H9 (cell line): ENCODE results near the gene LPCAT4. TPM values are rescaled to one million over a fixed set of nuclear protein-coding genes. Genes with fewer than 3 reads are reported as not detected.

Source experiments
- DNase-seq: peaks from one replicate; pipeline ENCODE4 v3.0.0-alpha.2; 2017
- H2AFZ ChIP-seq: one replicate; pipeline ENCODE4 v1.6.1; 2013; ENCODE audit warnings: mild to moderate bottlenecking, low read length, control low read depth, moderate library complexity
- H2AK5ac ChIP-seq: 2 replicates; pipeline ENCODE4 v1.6.1; 2013; ENCODE audit warnings: low read length, control low read depth, mixed read lengths; ENCODE audit not compliant: insufficient read length
- H2BK120ac ChIP-seq: one replicate; pipeline ENCODE4 v1.6.1; 2013; ENCODE audit warnings: low read depth, mild to moderate bottlenecking, low read length, control low read depth, inconsistent platforms; ENCODE audit not compliant: poor library complexity, severe bottlenecking
- H2BK12ac ChIP-seq: 2 replicates; pipeline ENCODE4 v1.6.1; 2013; ENCODE audit warnings: low read length, control low read depth, mixed read lengths, low read depth; ENCODE audit not compliant: insufficient read length
- H2BK15ac ChIP-seq: 2 replicates; pipeline ENCODE4 v1.6.1; 2013; ENCODE audit warnings: low read depth, low read length, control low read depth
- H2BK20ac ChIP-seq: one replicate; pipeline ENCODE4 v1.6.1; 2013; ENCODE audit warnings: low read depth, mild to moderate bottlenecking, low read length, control low read depth, inconsistent platforms; ENCODE audit not compliant: poor library complexity, severe bottlenecking
- H2BK5ac ChIP-seq: 2 replicates; pipeline ENCODE4 v1.6.1; 2013; ENCODE audit warnings: low read length, control low read depth, mixed read lengths; ENCODE audit not compliant: insufficient read length
- H3K14ac ChIP-seq: 2 replicates; pipeline ENCODE4 v1.6.1; 2013; ENCODE audit warnings: low read length, control low read depth; ENCODE audit not compliant: insufficient read depth
- H3K18ac ChIP-seq: 2 replicates; pipeline ENCODE4 v1.6.1; 2013; ENCODE audit warnings: low read depth, mild to moderate bottlenecking, mixed read lengths, low read length, control low read depth; ENCODE audit not compliant: insufficient read length
- H3K23ac ChIP-seq: 2 replicates; pipeline ENCODE4 v1.6.1; 2013; ENCODE audit warnings: low read length, control low read depth, mixed read lengths, low read depth; ENCODE audit not compliant: insufficient read length
- H3K23me2 ChIP-seq: 2 replicates; pipeline ENCODE4 v1.6.1; 2013; ENCODE audit warnings: low read depth, mild to moderate bottlenecking, mixed read lengths, low read length, control low read depth; ENCODE audit not compliant: insufficient read length, poor library complexity, severe bottlenecking
- H3K27ac ChIP-seq: 2 replicates; pipeline ENCODE4 v1.5.1; 2013; ENCODE audit warnings: low read length, control low read depth, mixed read lengths, low read depth; ENCODE audit not compliant: insufficient read length
- H3K27me3 ChIP-seq: 2 replicates; pipeline ENCODE4 v1.6.1; 2013; ENCODE audit warnings: low read length, control low read depth, inconsistent platforms; ENCODE audit not compliant: insufficient read depth
- H3K4ac ChIP-seq: 2 replicates; pipeline ENCODE4 v1.6.1; 2013; ENCODE audit warnings: low read depth, mild to moderate bottlenecking, control low read depth, inconsistent platforms, low read length, moderate library complexity
- H3K4me1 ChIP-seq: 2 replicates; pipeline ENCODE4 v1.6.1; 2013; ENCODE audit warnings: low read length, control low read depth, inconsistent platforms; ENCODE audit not compliant: insufficient read depth
- H3K4me2 ChIP-seq: 2 replicates; pipeline ENCODE4 v1.6.1; 2013; ENCODE audit warnings: low read length, control low read depth, mixed read lengths; ENCODE audit not compliant: insufficient read length, insufficient read depth
- H3K56ac ChIP-seq: 2 replicates; pipeline ENCODE4 v1.6.1; 2013; ENCODE audit warnings: low read depth, mild to moderate bottlenecking, mixed read lengths, low read length, control low read depth; ENCODE audit not compliant: insufficient read length
- H3K79me1 ChIP-seq: 2 replicates; pipeline ENCODE4 v1.6.1; 2013; ENCODE audit warnings: low read depth, mild to moderate bottlenecking, moderate library complexity, low read length, control low read depth, inconsistent platforms; ENCODE audit not compliant: insufficient read depth, poor library complexity, severe bottlenecking
- H3K79me2 ChIP-seq: 2 replicates; pipeline ENCODE4 v1.6.1; 2013; ENCODE audit warnings: low read length, control low read depth, inconsistent platforms; ENCODE audit not compliant: insufficient read depth
- H3K9ac ChIP-seq: 2 replicates; pipeline ENCODE4 v1.6.1; 2013; ENCODE audit warnings: low read length, control low read depth, mixed read lengths; ENCODE audit not compliant: insufficient read length; ENCODE audit errors: extremely low read depth
- H3K9me3 ChIP-seq: one replicate; pipeline ENCODE4 v1.6.1; 2013; ENCODE audit warnings: low read depth, low read length, inconsistent platforms; ENCODE audit not compliant: control insufficient read depth
- H3T11ph ChIP-seq: one replicate; pipeline ENCODE4 v1.6.1; 2013; ENCODE audit warnings: mild to moderate bottlenecking, low read length, control low read depth, inconsistent platforms
- H4K20me1 ChIP-seq: one replicate; pipeline ENCODE4 v1.6.1; 2013; ENCODE audit not compliant: control insufficient read depth, insufficient read length, insufficient read depth
- H4K5ac ChIP-seq: 2 replicates; pipeline ENCODE4 v1.6.1; 2013; ENCODE audit warnings: low read depth, mild to moderate bottlenecking, mixed read lengths, low read length, control low read depth; ENCODE audit not compliant: insufficient read length
- H4K8ac ChIP-seq: replicated peaks from 2 replicates; pipeline ENCODE4 v1.6.1; 2013; ENCODE audit warnings: low read length, control low read depth, mixed read lengths, low read depth; ENCODE audit not compliant: insufficient read length
- H4K91ac ChIP-seq: 2 replicates; pipeline ENCODE4 v1.6.1; 2013; ENCODE audit warnings: low read depth, mild to moderate bottlenecking, moderate library complexity, mixed read lengths, low read length, control low read depth; ENCODE audit not compliant: insufficient read length
- H3K27ac Mint-ChIP-seq, 3 experiments: 2 replicates in 2 of 3; 3 replicates in 1 of 3; pipeline ENCODE4 v1.8.0; 2020 to 2021; ENCODE audit warnings: mixed read lengths in 3 of 3, mild to moderate bottlenecking in 1 of 3, moderate library complexity in 1 of 3
- H3K27me3 Mint-ChIP-seq: 2 replicates; pipeline ENCODE4 v1.8.0; 2021; ENCODE audit warnings: low read depth, mild to moderate bottlenecking, moderate library complexity, mixed read lengths
- H3K36me3 Mint-ChIP-seq, 3 experiments: 2 replicates in 2 of 3; 3 replicates in 1 of 3; pipeline ENCODE4 v1.8.0; 2020 to 2021; ENCODE audit warnings: low read depth in 3 of 3, mixed read lengths in 3 of 3; ENCODE audit not compliant: insufficient read depth in 1 of 3
- H3K4me1 Mint-ChIP-seq, 2 experiments: 2 replicates each; pipeline ENCODE4 v1.8.0; 2020; ENCODE audit warnings: mixed read lengths in 2 of 2
- H3K4me3 Mint-ChIP-seq, 2 experiments: 2 replicates in 1 of 2; 3 replicates in 1 of 2; pipeline ENCODE4 v1.8.0; 2020 to 2021; ENCODE audit warnings: mild to moderate bottlenecking in 2 of 2, mixed read lengths in 2 of 2, moderate library complexity in 1 of 2
- H3K9me3 Mint-ChIP-seq, 2 experiments: 2 replicates in 1 of 2; 3 replicates in 1 of 2; pipeline ENCODE4 v1.8.0; 2020; ENCODE audit warnings: mild to moderate bottlenecking in 2 of 2, mixed read lengths in 2 of 2, moderate library complexity in 1 of 2
- CTCF ChIP-seq: fragments of 200-600 bp; sonication (generic); conservative IDR thresholded peaks from 3 replicates; pipeline ENCODE4 v1.8.0; 2021; ENCODE audit warnings: antibody characterized with exemption, mild to moderate bottlenecking
- WGBS: extraction: QIAGEN DNeasy Blood & Tissue Kit; methylation state at CpG from one replicate; pipeline ENCODE4 v1.1.7; 2013; ENCODE audit warnings: missing lambda C conversion rate, low lambda C conversion rate, mixed read lengths; ENCODE audit not compliant: insufficient read length; ENCODE audit errors: extremely low coverage; 5-methylcytosine and 5-hydroxymethylcytosine counted together
- total RNA-seq: library from RNA; stranded (reverse); gene quantifications from 2 replicates; pipeline ENCODE4 v1.2.1, GENCODE V29; 2021

The LPCAT4 gene
- total RNA-seq, 1 experiment from 2014 or later: 71.1 TPM

GRCh38 chr15:34365836-34366235 lies 1.2 kb downstream of the LPCAT4 start:
- H3K23ac ChIP-seq: no peak overlapping the region
- no peak overlapping the region for H3T11ph ChIP-seq
- WGBS: no CpG with 5 or more reads among the region's 5 CpGs
- Mint-ChIP-seq H3K9me3 (no peaks in the 10 kb centered on the region; a peak in 1 of 5 replicates), H3K27ac (peak overlapping the region in 2 of 3 experiments; percentile 26 to 65; a peak in 2 of 7 replicates), H3K27me3 (no peaks in the 10 kb centered on the region; the same call in 1 of the 2 replicates), H3K4me1 (peaks cover 18 to 27% of the 10 kb centered on the region in 2 experiments), H3K4me3 (peak overlapping the region; percentile 96 to 97), H3K36me3 (peaks cover 14 to 32% (median 29%) of the 10 kb centered on the region in 3 experiments; a peak in 6 of 7 replicates)
- H2BK12ac ChIP-seq: no peak overlapping the region
- no peak overlapping the region for H4K8ac ChIP-seq
- DNase-seq: no peak
- no peaks in the 10 kb centered on the region for H4K20me1 ChIP-seq
- H2BK20ac ChIP-seq: no peak overlapping the region
- no peak overlapping the region for H3K18ac ChIP-seq
- no peak overlapping the region for H3K4ac ChIP-seq
- H3K4me2 ChIP-seq: peak overlapping the region; percentile 76
- H3K9me3 ChIP-seq: no peaks in the 10 kb centered on the region
- no peak overlapping the region for H2AFZ ChIP-seq
- no peak overlapping the region for H3K56ac ChIP-seq
- H3K27me3 ChIP-seq: no peaks in the 10 kb centered on the region
- H4K5ac ChIP-seq: no peak overlapping the region
- no peak overlapping the region for H3K27ac ChIP-seq
- no peak for TF ChIP-seq CTCF
- H2BK120ac ChIP-seq: no peak overlapping the region
- H3K4me1 ChIP-seq: peaks cover 6% of the 10 kb centered on the region; the same call in 1 of the 2 replicates
- no peak overlapping the region for H4K91ac ChIP-seq
- H3K23me2 ChIP-seq: peaks cover 12% of the 10 kb centered on the region
- no peak overlapping the region for H3K14ac ChIP-seq
- no peak overlapping the region for H3K9ac ChIP-seq
- no peak overlapping the region for H2AK5ac ChIP-seq
- H3K79me1 ChIP-seq: peaks cover 9% of the 10 kb centered on the region
- H2BK5ac ChIP-seq: no peak overlapping the region
- peaks cover 6% of the 10 kb centered on the region; the same call in 1 of the 2 replicates for H3K79me2 ChIP-seq
- no peak overlapping the region for H2BK15ac ChIP-seq
